T-cell (primary cell): ENCODE data around the gene RAP1A. TPM values are rescaled to one million over a fixed set of nuclear protein-coding genes. Genes with fewer than 3 reads are reported as not detected.

Source experiments
- ATAC-seq, 4 experiments: fragments of 200-7000 bp in 3 of 4; fragments of 150-1000 bp in 1 of 4; cut with Tn5 transposase; replicated peaks in 1 of 4; 1 replicate in 3 of 4; 2 replicates in 1 of 4; pipeline ENCODE4 v1.10.0; 2021; ENCODE audit warnings: moderate library complexity in 3 of 4, mild to moderate bottlenecking in 2 of 4, moderate number of reproducible peaks in 1 of 4
- CTCF ChIA-PET, 2 donors: fragments of 300-600 bp; sonication (Branson Sonifier 250); formaldehyde crosslinking; loops; one replicate each; lab custom pipeline; 2022; ENCODE audit warnings: antibody characterized with exemption in 2 of 2; lab: Charles Lee
- POLR2A ChIA-PET, 2 donors: fragments of 300-600 bp; sonication (Branson Sonifier 250); formaldehyde crosslinking; loops; one replicate each; lab custom pipeline; 2022; ENCODE audit warnings: antibody characterized with exemption in 2 of 2; lab: Charles Lee
- DNase-seq, 35 experiments: peaks; one replicate each; pipeline versions ENCODE4 v3.0.0 to v3.0.0-alpha.2; 2013 to 2023
- H3K27ac ChIP-seq: one replicate; pipeline ENCODE4 v1.5.1; 2013; ENCODE audit warnings: low read length
- H3K27me3 ChIP-seq, 2 experiments: replicated peaks in 1 of 2; 1 replicate in 1 of 2; 2 replicates in 1 of 2; pipeline versions ENCODE4 v1.6.1 to v1.7.0; 2013; ENCODE audit warnings: low read length in 1 of 2, mixed read lengths in 1 of 2; ENCODE audit not compliant: control insufficient read depth in 2 of 2, insufficient read depth in 2 of 2; ENCODE audit errors: extremely low read depth in 1 of 2
- H3K36me3 ChIP-seq, 2 donors: 1 replicate in 1 of 2; 2 replicates in 1 of 2; pipeline versions ENCODE4 v1.6.1 to v1.7.0; 2013; ENCODE audit warnings: low read length in 1 of 2; ENCODE audit not compliant: control insufficient read depth in 2 of 2, insufficient read depth in 1 of 2; ENCODE audit errors: extremely low read depth in 1 of 2
- H3K4me1 ChIP-seq, 2 experiments: 1 replicate in 1 of 2; 2 replicates in 1 of 2; pipeline versions ENCODE4 v1.6.1 to v1.7.0; 2013; ENCODE audit warnings: low read length in 2 of 2, mixed read lengths in 1 of 2; ENCODE audit not compliant: insufficient read depth in 2 of 2, control insufficient read depth in 1 of 2; ENCODE audit errors: extremely low read depth in 1 of 2
- H3K4me3 ChIP-seq, 2 donors: 1 replicate in 1 of 2; 2 replicates in 1 of 2; pipeline versions ENCODE4 v1.5.1 to v1.7.0; 2013; ENCODE audit warnings: mild to moderate bottlenecking in 2 of 2, low read length in 1 of 2, moderate library complexity in 1 of 2; ENCODE audit not compliant: control insufficient read depth in 1 of 2; ENCODE audit errors: extremely low read depth in 1 of 2
- H3K9me3 ChIP-seq: 2 replicates; pipeline ENCODE4 v1.7.0; 2013
- H3K27ac Mint-ChIP-seq, 2 donors: one replicate each; pipeline ENCODE4 v1.8.0; 2020 to 2021; ENCODE audit warnings: mild to moderate bottlenecking in 2 of 2, mixed read lengths in 2 of 2
- H3K27me3 Mint-ChIP-seq, 2 donors: one replicate each; pipeline ENCODE4 v1.8.0; 2021 to 2022; ENCODE audit warnings: mixed read lengths in 2 of 2
- H3K36me3 Mint-ChIP-seq: one replicate; pipeline ENCODE4 v1.8.0; 2021; ENCODE audit warnings: mixed read lengths
- H3K4me1 Mint-ChIP-seq, 3 donors: one replicate each; pipeline ENCODE4 v1.8.0; 2020 to 2022; ENCODE audit warnings: mixed read lengths in 3 of 3, mild to moderate bottlenecking in 1 of 3
- H3K4me3 Mint-ChIP-seq, 3 donors: one replicate each; pipeline ENCODE4 v1.8.0; 2020 to 2022; ENCODE audit warnings: mild to moderate bottlenecking in 3 of 3, mixed read lengths in 3 of 3, moderate library complexity in 3 of 3
- H3K9me3 Mint-ChIP-seq, 3 donors: one replicate each; pipeline ENCODE4 v1.8.0; 2020 to 2022; ENCODE audit warnings: mixed read lengths in 3 of 3
- WGBS: methylation state at CpG from one replicate; pipeline ENCODE4 v1.1.5; 2013; ENCODE audit warnings: missing lambda C conversion rate; ENCODE audit not compliant: insufficient coverage; 5-methylcytosine and 5-hydroxymethylcytosine counted together
- total RNA-seq, 35 experiments: library from RNA in 6 of 35; stranded (reverse) in 6 of 35; fragments of 120-200 nt in 1 of 35; gene quantifications; one replicate each; pipeline versions ENCODE4 v1.2.1 to v1.2.4 and lab custom pipeline; 2013 to 2026

The RAP1A gene
- total RNA-seq, 5 donors from 2014 or later (not counting 1 experiment from before 2014, with no cell fraction given): 95.0 to 108 (median 103) TPM

GRCh38 chr1:111638320-111638719 is 18.7 kb downstream of the RAP1A start:
- no peaks in the 10 kb centered on the region for H3K9me3 ChIP-seq
- peak overlapping the region; percentile 52 to 69 for H3K27ac Mint-ChIP-seq
- CTCF ChIA-PET: no interaction called here
- ATAC-seq: no peak
- POLR2A ChIA-PET: interaction anchor here (0.6 to 0.7 kb wide), 2 partner anchors 51 to 997 kb away, joined by 3 read pairs; no protein-coding TSS in a partner anchor
- DNase-seq: no peak
- H3K36me3 ChIP-seq: peaks cover 0 to 7% of the 10 kb centered on the region in 2 donors
- H3K4me3 Mint-ChIP-seq: peak overlapping the region; percentile 18 to 34 (median 26)
- peaks cover 63 to 73% (median 70%) of the 10 kb centered on the region in 3 donors for H3K4me1 Mint-ChIP-seq
- no peak overlapping the region for H3K4me3 ChIP-seq
- H3K4me1 ChIP-seq: peaks cover 24 to 25% of the 10 kb centered on the region in 2 experiments
- H3K27ac ChIP-seq: no peak overlapping the region
- H3K27me3 Mint-ChIP-seq: no peaks in the 10 kb centered on the region
- H3K9me3 Mint-ChIP-seq: peaks cover 0 to 2% (median 0%) of the 10 kb centered on the region in 3 donors
- WGBS: no CpG with 5 or more reads among the region's 4 CpGs
- H3K27me3 ChIP-seq: no peaks in the 10 kb centered on the region
- peaks cover 10% of the 10 kb centered on the region for H3K36me3 Mint-ChIP-seq

GRCh38 chr1:111639602-111640198 is 20.1 kb downstream of the RAP1A start:
- peaks cover 24 to 25% of the 10 kb centered on the region in 2 experiments for H3K4me1 ChIP-seq
- Mint-ChIP-seq H3K4me1 (peaks cover 66 to 80% (median 76%) of the 10 kb centered on the region in 3 donors), H3K9me3 (peaks cover 0 to 5% (median 0%) of the 10 kb centered on the region in 3 donors), H3K27ac (no peak overlapping the region), H3K36me3 (peaks cover 21% of the 10 kb centered on the region), H3K27me3 (no peaks in the 10 kb centered on the region), H3K4me3 (no peak overlapping the region)
- H3K27ac ChIP-seq: peak overlapping the region; percentile 31
- ChIA-PET CTCF (interaction anchor here in 1 of 2 donors (0.6 to 1.3 kb wide), 4 partner anchors 9 to 187 kb away, joined by 3 to 5 read pairs (median 4); no protein-coding TSS in a partner anchor), POLR2A (interaction anchor here in 1 of 2 donors (0.6 kb wide), 1 partner anchor 47 kb away, joined by 8 read pairs; no protein-coding TSS in a partner anchor)
- no peak for ATAC-seq
- peaks cover 0 to 7% of the 10 kb centered on the region in 2 donors for H3K36me3 ChIP-seq
- no CpG with 5 or more reads among the region's 3 CpGs for WGBS
- no peak for DNase-seq
- H3K4me3 ChIP-seq: no peak overlapping the region
- H3K27me3 ChIP-seq: no peaks in the 10 kb centered on the region
- peaks cover 2% of the 10 kb centered on the region for H3K9me3 ChIP-seq

GRCh38 chr1:111643097-111643496 is 23.5 kb downstream of the RAP1A start:
- H3K9me3 Mint-ChIP-seq: peaks cover 0 to 5% (median 0%) of the 10 kb centered on the region in 3 donors
- H3K4me1 Mint-ChIP-seq: peaks cover 72 to 85% (median 80%) of the 10 kb centered on the region in 3 donors
- ChIA-PET CTCF (no interaction called here), POLR2A (no interaction called here)
- peak overlapping the region; percentile 41 to 66 for H3K27ac Mint-ChIP-seq
- H3K27me3 Mint-ChIP-seq: no peaks in the 10 kb centered on the region
- ATAC-seq (no peak), DNase-seq (no peak)
- Histone ChIP-seq H3K27ac (no peak overlapping the region), H3K27me3 (no peaks in the 10 kb centered on the region), H3K4me1 (peaks cover 25 to 36% of the 10 kb centered on the region in 2 experiments), H3K36me3 (peaks cover 0 to 4% of the 10 kb centered on the region in 2 donors), H3K9me3 (peaks cover 2% of the 10 kb centered on the region), H3K4me3 (no peak overlapping the region)
- H3K4me3 Mint-ChIP-seq: no peak overlapping the region
- 80% methylated on average over 1 of the region's 2 CpGs for WGBS
- H3K36me3 Mint-ChIP-seq: peaks cover 17% of the 10 kb centered on the region

- no peak overlapping the region for H3K4me3 ChIP-seq
- ChIA-PET POLR2A (no interaction called here), CTCF (no interaction called here)
- H3K27me3 Mint-ChIP-seq: no peaks in the 10 kb centered on the region
- no CpG with 5 or more reads among the region's 3 CpGs for WGBS
- peaks cover 24 to 37% of the 10 kb centered on the region in 2 experiments for H3K4me1 ChIP-seq
- ATAC-seq (no peak), DNase-seq (no peak)
- peaks cover 72 to 85% (median 80%) of the 10 kb centered on the region in 3 donors for H3K4me1 Mint-ChIP-seq
- H3K27ac Mint-ChIP-seq: peak overlapping the region in 1 of 2 donors; percentile 69
- no peak overlapping the region for H3K27ac ChIP-seq
- H3K36me3 ChIP-seq: peaks cover 0 to 8% of the 10 kb centered on the region in 2 donors
- peaks cover 2% of the 10 kb centered on the region for H3K9me3 ChIP-seq
- H3K36me3 Mint-ChIP-seq: peaks cover 21% of the 10 kb centered on the region
- no peak overlapping the region for H3K4me3 Mint-ChIP-seq
- H3K9me3 Mint-ChIP-seq: peaks cover 0 to 5% (median 0%) of the 10 kb centered on the region in 3 donors
- H3K27me3 ChIP-seq: no peaks in the 10 kb centered on the region
Observed at GRCh38 chr1:111643696-111644095, 24.1 kb downstream of the RAP1A start.

- DNase-seq (no peak), ATAC-seq (no peak)
- POLR2A ChIA-PET: interaction anchor here in 1 of 2 donors (0.6 kb wide), 1 partner anchor 23 kb away, joined by 4 read pairs; no protein-coding TSS in a partner anchor
- Histone ChIP-seq H3K27me3 (no peaks in the 10 kb centered on the region), H3K27ac (peak overlapping the region; percentile 27), H3K4me1 (peaks cover 18 to 45% of the 10 kb centered on the region in 2 experiments), H3K9me3 (peaks cover 2% of the 10 kb centered on the region), H3K36me3 (peaks cover 0 to 8% of the 10 kb centered on the region in 2 donors), H3K4me3 (no peak overlapping the region)
- peaks cover 0 to 5% (median 0%) of the 10 kb centered on the region in 3 donors for H3K9me3 Mint-ChIP-seq
- WGBS: no CpG with 5 or more reads among the region's 1 CpG
- H3K36me3 Mint-ChIP-seq: peaks cover 27% of the 10 kb centered on the region
- H3K4me3 Mint-ChIP-seq: peak overlapping the region in 1 of 3 donors; percentile 28
- peak overlapping the region; percentile 69 to 81 for H3K27ac Mint-ChIP-seq
- no peaks in the 10 kb centered on the region for H3K27me3 Mint-ChIP-seq
- H3K4me1 Mint-ChIP-seq: peaks cover 72 to 85% (median 81%) of the 10 kb centered on the region in 3 donors
- CTCF ChIA-PET: interaction anchor here in 1 of 2 donors (1.1 to 1.5 kb wide), 4 partner anchors 13 to 136 kb away, joined by 3 to 5 read pairs (median 4); no protein-coding TSS in a partner anchor
Observed at GRCh38 chr1:111644506-111644905, 24.9 kb downstream of the RAP1A start.

- ChIA-PET CTCF (interaction anchor here (0.7 to 1.1 kb wide), 2 partner anchors 139 to 299 kb away, joined by 4 to 5 read pairs; no protein-coding TSS in a partner anchor), POLR2A (interaction anchor here (0.6 kb wide), 5 partner anchors 23 to 430 kb away, joined by 3 to 4 read pairs (median 4); no protein-coding TSS in a partner anchor)
- peak overlapping the region; percentile 2 to 72 (median 70) for H3K4me3 Mint-ChIP-seq
- peak overlapping the region; percentile 80 to 95 for H3K27ac Mint-ChIP-seq
- Histone ChIP-seq H3K4me3 (no peak overlapping the region), H3K36me3 (peaks cover 0 to 10% of the 10 kb centered on the region in 2 donors), H3K4me1 (peaks cover 23 to 46% of the 10 kb centered on the region in 2 experiments), H3K27me3 (no peaks in the 10 kb centered on the region), H3K9me3 (peaks cover 2% of the 10 kb centered on the region), H3K27ac (peak overlapping the region; percentile 48)
- H3K36me3 Mint-ChIP-seq: peaks cover 26% of the 10 kb centered on the region
- no CpG with 5 or more reads among the region's 1 CpG for WGBS
- H3K9me3 Mint-ChIP-seq: peaks cover 0 to 5% (median 0%) of the 10 kb centered on the region in 3 donors
- H3K27me3 Mint-ChIP-seq: no peaks in the 10 kb centered on the region
- ATAC-seq: peak; percentile 64 to 89 (median 79)
- DNase-seq: peak in 1 of 35 experiments; percentile 54
- peaks cover 84 to 89% (median 88%) of the 10 kb centered on the region in 3 donors for H3K4me1 Mint-ChIP-seq
Observed at GRCh38 chr1:111647736-111648135, 28.1 kb downstream of the RAP1A start.
